Tongue (tissue), 2 donors: ENCODE data around the gene OLIG3. TPM values are rescaled to one million over a fixed set of nuclear protein-coding genes. Genes with fewer than 3 reads are reported as not detected.

ENCODE experiments used
- DNase-seq: peaks from one replicate; pipeline ENCODE4 v3.0.0-alpha.2; 2015
- total RNA-seq: library from RNA; depleted of rRNA; stranded (reverse); fragments of >200 nt; gene quantifications from one replicate; pipeline ENCODE4 v1.2.3, GENCODE V29; 2014

The OLIG3 gene
- total RNA-seq, 1 donor from 2014 or later = not detected

- no peak for DNase-seq
These were observed 27.0 kb downstream of the OLIG3 start for GRCh38 chr6:137467211-137467610.

GRCh38 chr6:137465378-137466009 lies 28.7 kb downstream of the OLIG3 start:
- no peak for DNase-seq

GRCh38 chr6:137452333-137452894 lies 41.8 kb downstream of the OLIG3 start:
- no peak for DNase-seq

GRCh38 chr6:137443901-137444300 lies 50.3 kb downstream of the OLIG3 start:
- no peak for DNase-seq
